MV-4-11 (cell line): Measurements from ENCODE around the gene PRDM16.

Experiments used
- DNase-seq: peaks from one replicate; lab custom pipeline; 2025; lab: John Stamatoyannopoulos, UW

The PRDM16 gene

DNA sequence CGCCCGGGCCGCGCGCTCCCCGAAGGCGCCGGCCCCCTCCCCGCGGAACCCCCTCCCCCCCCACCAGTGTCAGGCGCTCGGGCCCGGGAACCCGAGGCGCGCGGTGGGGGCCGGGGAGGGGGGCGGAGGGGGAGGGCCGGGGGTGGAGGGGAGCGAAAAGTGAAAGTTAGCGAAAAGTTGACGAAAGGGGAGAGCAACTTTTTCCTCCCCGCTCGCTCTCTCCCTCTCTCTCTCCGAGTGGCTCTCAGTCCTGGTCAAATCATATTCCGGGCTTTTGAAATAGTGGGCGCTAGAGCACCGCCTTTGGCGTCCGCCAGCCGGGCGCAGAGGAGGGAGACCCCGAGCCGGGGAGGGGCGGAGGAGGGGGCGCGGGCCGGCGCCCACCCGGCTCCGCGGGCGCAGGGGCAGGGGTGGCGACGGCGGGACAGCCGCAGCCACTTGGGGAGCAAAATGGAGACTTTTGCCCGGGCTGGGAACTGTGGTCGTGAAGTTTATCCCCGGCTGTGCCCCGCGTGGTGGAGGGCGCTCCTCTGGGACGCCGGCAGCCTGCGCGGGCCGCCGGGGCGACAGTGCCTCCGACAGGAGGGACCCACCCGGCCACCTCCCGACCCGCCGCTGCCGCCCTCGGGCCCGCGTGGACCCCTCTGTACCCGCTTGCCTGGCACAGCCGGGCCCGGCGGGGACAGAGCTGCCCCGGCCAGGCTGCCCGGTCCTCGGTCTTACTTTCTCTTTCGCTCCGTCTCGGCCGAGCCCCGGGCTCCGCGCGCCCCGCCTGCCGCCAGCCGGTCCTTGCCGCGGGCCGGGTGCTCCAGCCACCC is 697 bp downstream of the PRDM16 start:
- DNase-seq, result no peak

DNA sequence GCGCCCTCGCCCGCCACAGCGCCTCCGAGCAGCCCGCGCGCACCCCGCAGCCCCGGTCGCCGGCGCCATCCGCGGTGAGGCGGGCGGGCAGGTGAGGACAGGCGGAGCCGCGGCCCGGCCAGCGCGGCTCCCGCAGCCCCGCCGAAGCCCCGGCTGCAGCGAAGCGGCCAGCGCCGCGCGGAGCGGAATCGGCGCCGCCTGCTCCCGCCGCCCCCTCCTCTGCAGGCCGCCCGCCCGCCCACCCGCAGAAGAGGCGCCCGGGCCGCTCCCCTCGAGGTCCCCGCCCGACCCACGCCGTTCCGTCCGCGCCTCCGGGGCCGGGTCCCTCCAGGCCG is 1.3 kb downstream of the PRDM16 start:
- DNase-seq, result no peak

DNA sequence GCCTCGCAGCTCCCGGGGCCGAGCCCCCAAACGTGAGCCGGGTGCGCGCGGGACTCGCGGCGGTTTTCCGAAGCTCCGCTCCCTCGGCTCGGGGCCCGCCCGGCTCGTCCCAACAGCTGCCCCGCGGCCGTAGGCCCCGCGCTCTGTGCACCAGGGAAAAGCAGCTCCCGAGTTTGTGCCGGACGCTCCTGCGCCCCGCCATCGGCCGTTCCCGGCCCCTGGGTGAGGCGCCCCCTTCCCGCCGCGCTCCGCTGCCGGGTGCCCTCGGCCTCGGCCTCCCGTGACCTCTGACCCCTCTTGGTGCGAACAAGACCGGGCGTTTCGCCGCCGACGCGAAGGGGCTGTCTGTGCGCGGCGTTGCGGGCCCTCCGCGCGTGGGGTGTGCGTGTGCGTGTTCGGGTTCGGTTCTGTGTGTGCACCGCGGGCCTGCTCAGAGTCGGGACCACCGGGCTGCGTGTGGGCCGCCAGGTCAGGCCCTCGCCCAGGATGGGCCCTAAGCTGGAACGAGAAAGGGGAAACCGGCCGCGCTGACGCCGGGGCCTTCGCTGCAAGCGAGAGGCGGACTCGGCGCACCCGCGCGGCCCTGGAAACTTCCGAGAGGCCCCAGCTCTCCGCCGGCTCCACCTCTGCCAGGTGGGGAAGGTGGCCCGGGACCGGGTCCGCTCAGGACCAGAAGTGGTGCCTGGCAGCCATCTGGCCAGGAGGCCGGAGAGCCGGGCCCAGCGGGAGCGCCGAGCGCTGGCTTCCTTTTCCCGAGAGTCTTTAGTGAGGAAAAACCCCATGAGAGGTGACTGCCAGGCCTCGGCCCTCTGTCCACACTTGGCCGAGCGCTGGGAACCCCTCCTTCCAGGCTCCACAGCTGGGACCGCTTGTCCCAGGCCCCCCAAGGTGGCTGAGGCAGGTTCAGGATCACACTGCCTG is 1.9 kb downstream of the PRDM16 start:
- DNase-seq, result no peak

DNA sequence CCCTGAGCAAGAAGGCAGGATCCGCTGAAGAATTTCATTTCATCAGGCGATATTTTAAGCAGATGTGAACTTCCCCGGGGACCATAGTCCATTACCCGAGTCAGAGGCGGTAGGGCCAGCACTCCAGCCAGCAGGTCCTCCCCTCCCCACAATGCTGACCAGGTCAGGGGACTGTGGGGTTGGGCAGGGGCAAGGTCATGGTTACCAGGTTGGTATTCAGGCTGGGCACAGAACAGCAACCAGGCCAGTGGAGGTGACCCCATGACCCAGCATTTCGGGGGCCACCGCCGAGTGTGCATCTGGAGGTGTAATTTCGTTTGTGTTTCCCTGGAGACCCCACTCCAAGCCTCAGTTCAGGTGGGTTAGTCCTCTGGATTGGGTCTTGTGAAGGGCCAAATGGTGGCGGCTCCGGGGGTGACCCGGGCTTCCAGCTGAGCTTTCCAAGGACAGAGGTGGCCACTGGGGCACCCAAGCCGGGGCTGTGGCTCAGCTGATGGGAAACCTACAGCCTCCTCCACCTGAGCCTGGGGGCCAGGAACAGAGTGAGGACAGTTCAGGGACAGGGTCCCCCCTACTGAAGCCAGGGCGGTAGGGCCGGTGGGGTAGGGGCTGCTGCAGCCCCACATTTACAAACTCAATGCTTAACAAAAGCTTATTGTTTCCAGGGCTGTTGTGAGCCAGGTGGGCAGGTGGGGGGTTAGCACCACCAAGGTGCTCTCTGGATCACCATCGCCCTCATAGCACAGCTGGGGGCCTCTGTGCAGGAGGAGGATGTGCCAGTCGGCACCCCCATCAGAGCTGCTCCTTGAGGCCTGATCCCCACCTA is 2.8 kb downstream of the PRDM16 start:
- DNase-seq, result no peak

DNA sequence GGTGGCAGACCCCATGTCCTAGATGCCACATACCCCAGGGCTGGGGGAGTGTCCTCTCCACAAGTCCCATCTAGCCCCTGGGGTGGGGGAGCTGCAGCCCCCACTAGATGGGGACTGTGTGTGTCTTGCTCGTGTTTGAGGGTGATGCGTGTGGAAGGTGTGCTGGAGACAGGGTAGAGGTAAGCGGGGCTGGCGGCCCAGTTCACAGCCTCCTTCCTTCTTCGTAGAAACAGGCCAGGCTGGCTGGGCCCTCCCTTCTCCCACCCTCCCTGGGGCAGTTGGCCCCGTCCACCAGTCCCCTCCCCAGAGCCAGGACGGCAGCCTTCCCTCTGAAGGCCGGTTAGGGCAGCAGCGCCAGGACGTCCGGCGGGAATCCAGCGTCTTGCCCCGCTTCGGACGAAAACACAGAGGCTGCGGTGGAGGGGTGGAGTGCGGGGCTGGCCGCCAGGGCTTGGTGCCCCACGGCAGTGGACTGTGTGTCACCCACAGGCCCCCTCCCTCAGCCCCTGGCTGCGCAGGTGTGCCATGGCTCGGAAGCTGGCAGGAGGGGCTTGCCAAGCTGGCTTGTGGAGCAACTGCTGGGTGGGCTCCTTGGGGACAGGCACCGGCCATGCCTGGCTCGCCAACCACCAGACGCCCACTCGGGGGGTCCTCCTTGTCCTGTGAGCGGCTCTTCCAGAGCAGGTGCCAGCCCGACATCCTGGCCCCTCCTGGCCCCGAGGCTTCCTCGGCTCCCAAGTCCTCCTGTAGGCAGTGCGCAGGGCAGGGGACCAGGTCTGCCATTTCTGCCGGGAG is 3.6 kb downstream of the PRDM16 start:
- DNase-seq, result no peak

DNA sequence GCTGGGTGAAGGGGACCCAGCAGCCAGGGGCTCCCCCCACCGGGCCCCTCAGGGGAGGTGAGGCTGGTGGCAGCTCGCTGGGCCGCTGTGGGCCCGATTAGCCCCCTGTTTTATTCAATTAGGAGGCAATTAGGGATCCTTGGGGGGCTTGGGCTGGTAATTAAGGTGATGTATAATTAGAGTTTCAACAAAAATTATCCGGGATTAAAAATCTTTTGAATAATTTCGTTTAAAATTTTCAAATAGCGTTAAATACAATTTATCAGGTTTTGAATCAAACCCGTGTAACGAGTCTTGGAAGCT is 4.1 kb downstream of the PRDM16 start:
- no peak for DNase-seq

DNA sequence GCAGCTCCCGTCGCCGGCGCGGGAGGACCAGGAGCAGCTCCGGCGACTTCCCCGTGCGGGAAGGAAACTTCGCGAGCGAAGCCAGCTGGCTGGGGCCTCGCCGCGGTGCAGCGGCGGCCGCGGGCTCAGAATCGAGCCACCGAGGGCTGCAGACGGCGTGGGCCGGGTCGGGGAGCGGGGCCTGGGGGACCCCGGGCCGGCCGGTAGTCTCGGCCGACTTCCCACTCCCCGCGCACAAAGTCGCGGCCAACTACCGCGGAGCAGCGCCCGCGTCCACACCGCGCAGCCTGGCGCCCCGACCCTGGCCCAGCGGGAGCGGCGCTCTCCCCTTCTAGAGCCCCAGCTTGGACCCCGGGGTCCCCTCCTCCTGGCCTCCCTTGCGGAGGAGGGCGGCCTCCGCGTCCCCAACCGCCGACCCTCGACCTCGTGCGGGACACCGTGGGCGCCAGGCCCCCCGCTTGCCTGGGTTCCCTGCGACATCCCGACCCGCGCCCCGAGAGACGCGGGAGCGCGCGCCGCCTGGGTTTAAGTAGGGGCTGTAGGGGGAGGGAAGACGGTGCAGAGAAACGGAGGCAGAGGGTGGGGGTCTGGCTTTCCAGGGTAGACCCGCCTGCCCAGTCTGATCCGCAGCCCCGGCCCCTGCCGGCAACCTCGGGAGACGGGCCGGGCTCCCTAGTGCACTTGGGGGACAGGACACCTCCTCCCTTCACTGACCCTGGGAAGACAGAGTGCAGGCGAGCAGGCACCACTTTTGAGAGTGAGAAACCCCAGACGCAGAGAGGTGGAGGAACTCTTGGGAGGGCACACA is 4.7 kb downstream of the PRDM16 start:
- DNase-seq, result no peak

DNA sequence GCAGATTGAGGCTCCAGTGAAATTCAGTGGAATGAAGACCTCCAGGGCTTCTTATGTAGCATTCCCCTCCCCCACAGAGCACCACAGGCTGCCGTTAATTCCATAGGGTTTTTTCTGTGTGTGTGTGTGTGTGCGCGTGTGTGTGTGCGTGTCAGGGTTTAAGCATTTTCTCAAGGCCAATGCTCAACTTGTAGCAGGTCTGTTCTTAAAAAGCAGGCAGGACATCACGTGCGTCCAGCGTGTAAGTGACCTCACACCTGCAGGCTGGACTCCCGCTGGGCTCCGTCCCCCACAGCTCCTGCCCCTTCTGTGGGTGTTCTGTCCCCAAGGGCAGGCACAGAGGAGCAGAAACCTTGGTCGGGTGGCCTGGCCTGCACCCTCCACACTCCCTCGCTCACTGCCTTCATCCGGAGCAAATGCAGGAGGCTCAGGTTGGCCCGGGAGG is 5.3 kb downstream of the PRDM16 start:
- DNase-seq, result no peak

DNA sequence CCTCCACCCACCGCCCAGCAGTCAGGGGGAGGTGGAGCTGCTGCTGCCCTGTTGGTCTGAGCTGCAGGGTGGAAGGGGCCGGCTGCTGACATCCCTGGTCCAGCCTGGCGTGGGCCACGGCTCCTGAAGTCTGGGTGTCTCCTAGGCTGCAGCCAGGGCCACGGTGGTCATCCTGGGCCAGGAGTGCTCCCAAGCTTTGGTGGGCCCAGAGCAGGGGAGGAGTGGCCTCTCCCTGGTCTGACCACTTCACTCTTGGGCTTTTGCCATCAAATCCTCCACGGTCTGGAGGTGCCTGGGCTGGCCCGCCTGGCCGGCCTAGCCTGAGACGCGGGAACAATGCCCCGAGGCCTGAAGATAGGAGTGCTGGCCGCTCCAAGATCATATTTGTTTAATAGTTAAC is 5.8 kb downstream of the PRDM16 start:
- no peak for DNase-seq

DNA sequence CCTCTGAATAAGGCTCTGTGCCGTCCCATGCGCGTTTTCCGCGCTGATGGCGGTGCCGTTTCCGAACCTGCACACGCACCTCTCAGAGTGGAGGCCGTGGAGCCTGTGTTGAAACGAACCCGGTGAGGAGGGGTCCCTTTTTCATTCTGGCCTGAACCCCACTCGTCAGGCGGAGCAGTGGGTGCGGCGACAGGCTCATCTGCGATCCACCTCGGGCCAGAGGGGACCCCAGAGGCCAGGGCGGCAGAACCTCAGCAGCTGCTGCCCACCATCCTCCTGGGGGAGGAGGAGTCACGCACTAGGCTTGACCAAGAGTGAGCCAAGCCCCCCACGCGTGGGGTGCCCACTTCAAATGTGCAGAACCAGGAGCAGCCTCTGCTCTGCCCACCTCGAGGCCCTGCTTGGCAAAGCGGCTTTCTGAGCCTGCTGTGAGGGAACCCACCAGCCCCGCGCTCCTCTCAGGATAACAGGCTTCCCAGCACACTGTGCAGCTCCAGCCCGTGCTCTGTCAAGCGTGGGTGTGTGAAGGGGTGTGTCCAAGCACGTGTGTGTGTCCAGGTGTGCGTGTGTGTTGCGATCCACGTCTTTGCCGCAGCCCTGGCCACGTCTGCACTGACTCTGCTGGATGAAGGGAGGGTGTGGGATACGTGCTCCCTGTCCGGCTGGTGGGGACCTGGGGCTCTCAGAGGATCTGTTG is 6.8 kb downstream of the PRDM16 start:
- DNase-seq, result no peak

DNA sequence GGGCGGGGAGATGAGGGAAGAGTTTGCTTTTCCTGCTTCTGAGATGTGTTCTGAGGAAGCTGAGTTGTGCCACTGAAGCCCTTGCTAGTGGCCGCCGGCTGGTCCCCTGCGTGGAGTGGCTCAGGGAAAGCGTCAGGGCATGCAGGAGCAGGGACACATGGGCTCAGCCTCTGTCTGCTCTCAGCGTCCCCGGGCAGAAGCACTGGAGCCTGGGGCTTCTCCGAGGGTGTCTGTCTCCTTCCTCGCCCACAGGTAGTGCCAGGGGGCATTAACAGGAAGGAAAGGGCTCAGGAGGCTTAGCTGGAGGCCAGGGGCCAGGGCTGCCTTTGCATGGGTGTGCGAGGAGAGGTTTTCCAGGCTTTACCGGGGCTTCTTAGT is 7.3 kb downstream of the PRDM16 start:
- DNase-seq, result no peak

DNA sequence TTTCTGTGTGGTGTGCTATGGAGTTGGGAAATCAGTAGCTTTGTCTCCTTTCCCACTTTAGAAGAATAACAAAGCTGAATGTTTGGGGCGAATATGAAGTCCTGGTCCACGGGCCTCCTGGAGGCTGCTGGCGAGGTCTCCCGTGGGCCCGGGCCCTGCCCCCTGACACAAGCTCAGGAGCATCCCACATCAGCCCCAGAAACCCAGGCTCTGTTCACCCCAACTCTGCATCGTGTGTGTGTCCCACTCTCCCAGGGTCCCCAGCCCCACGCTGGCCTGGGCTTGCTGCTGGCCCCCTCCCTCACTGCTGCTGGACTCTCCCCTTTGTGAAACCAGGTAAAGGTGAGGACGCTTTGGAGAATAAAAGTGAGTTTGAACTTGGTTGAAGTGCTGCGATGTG is 8.1 kb downstream of the PRDM16 start:
- DNase-seq, result no peak

DNA sequence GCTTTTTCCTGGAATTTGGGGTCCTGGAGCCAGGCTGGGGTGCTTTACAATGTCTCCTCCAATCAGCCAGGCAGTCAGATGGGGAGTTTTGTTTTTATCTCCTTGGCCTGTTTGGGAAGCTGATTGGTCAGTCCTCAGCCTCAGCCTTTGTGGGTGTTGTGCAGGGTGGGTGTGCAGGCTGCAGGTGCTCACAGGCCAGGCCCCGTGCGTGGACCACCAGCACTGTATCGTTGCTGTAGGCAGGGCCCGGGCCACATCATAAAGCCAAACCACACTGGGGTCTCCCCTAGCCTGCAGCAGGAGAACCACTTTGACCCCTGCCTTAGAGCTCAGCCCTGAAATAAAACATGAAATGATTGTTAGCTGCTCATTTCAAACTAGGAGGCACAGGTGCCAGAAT is 8.6 kb downstream of the PRDM16 start:
- no peak for DNase-seq

DNA sequence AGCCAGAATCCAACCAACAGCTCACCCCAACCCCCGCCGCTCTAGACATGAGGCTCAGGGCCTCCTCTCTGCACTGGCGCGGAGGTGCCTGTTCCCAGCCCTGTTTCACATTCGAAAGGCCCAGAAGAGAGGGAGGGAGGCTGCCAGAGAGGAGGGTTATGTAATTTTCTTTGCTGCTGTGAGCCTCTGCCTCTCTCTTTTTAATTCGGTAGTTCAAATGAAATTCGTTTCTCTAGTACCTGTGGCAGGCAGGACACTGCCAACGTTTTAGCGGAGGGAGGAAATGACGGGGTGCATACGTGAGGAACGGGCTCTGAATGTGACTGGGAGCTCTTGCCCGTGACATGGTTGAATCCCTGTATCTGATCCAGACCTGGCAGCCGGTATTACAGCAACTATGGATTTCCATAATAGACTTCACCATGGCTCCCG is 9.4 kb downstream of the PRDM16 start:
- no peak for DNase-seq

DNA sequence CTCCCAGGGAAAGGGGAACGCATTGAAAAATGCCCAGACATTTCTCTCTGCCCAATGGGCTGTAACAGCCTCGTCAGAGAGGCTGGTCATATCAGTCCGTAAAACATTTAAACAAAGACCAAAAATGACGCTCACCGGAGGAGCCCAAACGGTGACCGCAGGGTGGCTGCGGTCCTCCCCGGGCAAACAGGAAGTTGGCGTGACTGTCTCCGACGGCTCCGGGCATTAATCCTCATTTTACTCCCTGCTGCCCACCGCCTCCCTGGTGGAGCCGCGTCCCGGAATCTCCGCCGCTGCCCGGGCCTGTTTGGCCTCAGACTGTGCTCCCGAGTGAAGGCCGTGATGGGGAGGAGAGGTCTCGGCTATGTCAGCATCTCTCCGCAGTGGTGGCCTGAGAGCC is 9.9 kb downstream of the PRDM16 start:
- no peak for DNase-seq

DNA sequence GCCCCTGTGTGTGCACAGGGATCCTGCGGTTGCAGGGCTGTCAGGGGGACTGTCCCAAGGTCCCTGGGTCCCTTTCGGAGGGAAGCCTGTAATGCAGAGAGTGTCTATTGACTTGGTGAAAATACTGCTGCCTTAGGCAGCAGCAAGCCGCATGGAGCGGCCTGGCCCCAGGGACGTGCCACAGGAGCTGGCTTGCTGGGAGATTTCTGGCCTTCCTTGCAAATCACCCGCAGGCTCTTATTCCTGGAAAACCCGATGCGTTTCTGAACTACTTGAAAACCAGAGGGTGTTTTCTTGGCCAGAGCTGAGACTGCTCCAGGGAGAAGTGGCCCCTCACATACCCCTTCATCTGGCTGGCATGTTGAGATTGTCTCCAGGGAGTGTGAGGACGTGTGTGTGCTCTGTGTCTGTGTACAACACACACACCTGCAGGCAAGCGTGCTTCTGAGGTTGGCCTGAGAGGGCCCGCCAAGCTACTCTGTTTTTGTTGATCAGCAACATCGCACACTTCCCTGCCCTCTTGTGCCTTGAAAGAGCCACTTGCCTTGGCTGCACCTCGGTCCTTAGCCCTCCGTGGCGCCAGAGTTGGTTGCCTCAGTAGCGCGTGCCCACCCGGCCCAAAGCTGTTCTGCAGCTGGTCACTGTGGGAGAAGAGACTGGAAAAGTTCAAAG is 10.5 kb downstream of the PRDM16 start:
- DNase-seq, result no peak

DNA sequence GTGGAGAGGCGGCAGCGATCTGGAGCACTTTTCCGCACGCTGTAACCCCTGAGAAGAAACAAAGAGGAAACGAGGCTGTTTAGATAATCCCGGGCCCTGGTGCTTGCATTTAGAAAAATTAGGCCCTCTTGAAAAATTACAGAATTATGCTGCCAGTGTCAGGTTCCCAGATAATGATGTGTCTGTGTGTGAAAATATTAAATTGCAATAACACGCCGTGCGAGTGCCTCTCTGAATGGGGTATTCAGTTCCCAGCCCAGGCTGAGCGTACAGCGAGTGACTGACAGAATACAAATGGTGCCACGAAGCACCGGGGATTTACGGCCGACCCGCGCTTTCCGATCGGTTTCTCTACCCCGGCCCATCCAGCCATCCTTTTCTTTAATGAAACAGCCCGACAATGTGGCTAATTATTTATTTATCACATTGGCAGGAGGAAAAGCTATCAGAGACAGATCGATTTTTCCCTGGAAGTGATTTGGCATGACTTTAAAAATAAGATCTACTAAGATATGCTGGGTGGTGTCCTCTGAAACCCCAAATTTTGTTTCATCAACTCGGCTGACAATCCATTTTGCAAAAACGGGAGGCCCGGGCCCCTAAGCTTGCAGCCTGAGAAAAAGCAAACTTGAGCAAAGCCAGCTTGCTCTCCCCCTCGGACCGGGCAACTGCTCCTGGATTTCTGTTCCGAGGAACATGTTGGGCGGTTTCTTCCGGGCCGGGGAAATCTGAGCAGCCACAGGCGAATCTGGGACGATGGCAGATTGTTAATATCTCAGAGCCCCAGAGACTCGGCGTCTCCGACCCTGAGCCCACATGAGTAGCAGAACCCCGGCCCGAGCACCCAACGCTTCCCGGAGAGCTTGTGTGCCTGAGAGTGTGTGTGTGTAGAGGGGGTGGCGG is 11.3 kb downstream of the PRDM16 start:
- DNase-seq, result no peak

DNA sequence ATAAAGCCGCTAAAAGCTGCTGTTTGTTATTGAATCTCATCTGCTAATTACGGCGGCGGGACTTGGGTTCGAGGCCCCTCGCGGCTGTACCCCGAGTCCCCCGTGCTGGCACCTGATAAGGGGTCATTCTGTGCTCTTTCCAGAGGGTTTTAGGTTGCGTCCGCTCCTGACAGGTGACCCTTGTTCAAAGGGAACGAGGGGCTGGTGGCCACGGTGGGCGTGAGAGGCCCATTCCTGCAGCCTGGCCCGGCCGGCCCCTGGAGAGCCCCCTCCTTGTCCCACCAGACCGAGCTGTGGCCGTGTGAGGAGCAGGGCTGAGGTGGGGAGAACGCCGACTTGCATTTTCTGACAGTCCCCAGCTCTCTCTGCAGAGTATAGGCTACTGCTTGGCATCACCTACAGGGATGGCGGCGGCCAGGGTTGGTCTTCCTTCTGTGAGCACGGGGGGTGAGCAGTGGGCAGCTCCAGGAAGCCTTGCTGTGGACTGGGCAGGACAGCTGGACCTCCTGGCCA is 12.2 kb downstream of the PRDM16 start:
- DNase-seq, result no peak
